Stomach (tissue), 4 donors: ENCODE results near the gene OR2A12.

Experiments used
- CTCF ChIP-seq, 7 experiments: fragments of 450-650 bp in 4 of 7; fragments of 200-600 bp in 3 of 7; sonication (generic) in 3 of 7; IDR thresholded peaks; one replicate each; pipeline ENCODE4 v1.5.1; 2016 to 2019; ENCODE audit warnings: antibody characterized with exemption in 7 of 7, control low read depth in 2 of 7, mild to moderate bottlenecking in 1 of 7
- POLR2A ChIP-seq, 4 donors: fragments of 450-650 bp; IDR thresholded peaks; one replicate each; pipeline ENCODE4 v1.6.1; 2016; ENCODE audit warnings: antibody characterized with exemption in 4 of 4, control low read depth in 2 of 4, mild to moderate bottlenecking in 1 of 4, moderate library complexity in 1 of 4
- POLR2AphosphoS5 ChIP-seq, 3 donors: sonication (generic); formaldehyde crosslinking; IDR thresholded peaks; one replicate each; pipeline ENCODE4 v1.6.1; 2016; ENCODE audit warnings: antibody characterized with exemption in 3 of 3

GRCh38 chr7:144109283-144109682 is 23.2 kb downstream of the OR2A12 start, which contains the start of gene OR2A2:
- TF ChIP-seq POLR2A (IDR thresholded peaks at IDR 0.05) (no peak), POLR2AphosphoS5 (IDR thresholded peaks at IDR 0.05) (no peak), CTCF (IDR thresholded peaks at IDR 0.05) (no peak)
